ENCODE measurements around the gene CCSER2. TPM values are rescaled to one million over a fixed set of nuclear protein-coding genes. Genes with fewer than 3 reads are reported as not detected.

The CCSER2 gene
- total RNA-seq, 1 donor from 2014 or later = 18.5 TPM

DNA sequence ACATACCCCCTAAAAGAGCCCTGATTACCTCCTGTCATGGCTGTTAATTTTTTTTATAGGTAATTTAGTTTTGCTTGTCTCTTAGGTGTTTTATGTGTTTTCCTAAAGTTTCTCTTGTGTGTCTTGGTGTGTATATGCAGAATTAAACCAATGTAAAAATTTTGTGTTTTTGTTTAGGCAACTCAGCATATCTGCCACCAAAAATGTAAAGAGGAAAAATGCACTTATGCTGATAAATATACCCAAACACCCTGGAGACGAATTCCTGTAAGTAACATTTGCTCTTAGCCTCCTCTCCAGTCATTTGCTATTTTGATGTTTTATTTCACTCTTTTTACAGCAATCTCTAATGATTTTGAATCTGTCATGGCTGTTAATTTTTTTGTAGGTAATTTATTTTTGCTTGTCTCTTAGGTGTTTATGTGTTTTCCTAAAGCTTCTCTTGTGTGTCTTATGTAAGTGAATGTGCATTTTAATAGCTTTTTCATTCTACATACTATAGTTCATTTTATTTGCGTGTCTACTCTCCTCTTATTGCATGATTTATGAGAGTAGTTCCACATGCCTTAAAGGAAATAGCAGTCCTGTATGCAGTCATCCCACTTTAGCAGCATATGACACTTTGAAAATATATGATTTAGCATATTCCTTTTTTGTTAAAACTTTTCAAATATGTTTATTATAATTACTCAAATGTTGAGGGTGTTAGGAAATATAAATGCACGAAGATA is 149.2 kb downstream of the CCSER2 start:
- intact Hi-C loops (cut with DNase I) = no loop called here
- no peaks in the 10 kb centered on the region for H3K27me3 ChIP-seq
- no peak for DNase-seq (ENCODE audit: low spot score in 2 of 2)
- TF ChIP-seq, protein P1, sequence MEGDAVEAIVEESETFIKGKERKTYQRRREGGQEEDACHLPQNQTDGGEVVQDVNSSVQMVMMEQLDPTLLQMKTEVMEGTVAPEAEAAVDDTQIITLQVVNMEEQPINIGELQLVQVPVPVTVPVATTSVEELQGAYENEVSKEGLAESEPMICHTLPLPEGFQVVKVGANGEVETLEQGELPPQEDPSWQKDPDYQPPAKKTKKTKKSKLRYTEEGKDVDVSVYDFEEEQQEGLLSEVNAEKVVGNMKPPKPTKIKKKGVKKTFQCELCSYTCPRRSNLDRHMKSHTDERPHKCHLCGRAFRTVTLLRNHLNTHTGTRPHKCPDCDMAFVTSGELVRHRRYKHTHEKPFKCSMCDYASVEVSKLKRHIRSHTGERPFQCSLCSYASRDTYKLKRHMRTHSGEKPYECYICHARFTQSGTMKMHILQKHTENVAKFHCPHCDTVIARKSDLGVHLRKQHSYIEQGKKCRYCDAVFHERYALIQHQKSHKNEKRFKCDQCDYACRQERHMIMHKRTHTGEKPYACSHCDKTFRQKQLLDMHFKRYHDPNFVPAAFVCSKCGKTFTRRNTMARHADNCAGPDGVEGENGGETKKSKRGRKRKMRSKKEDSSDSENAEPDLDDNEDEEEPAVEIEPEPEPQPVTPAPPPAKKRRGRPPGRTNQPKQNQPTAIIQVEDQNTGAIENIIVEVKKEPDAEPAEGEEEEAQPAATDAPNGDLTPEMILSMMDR (IDR thresholded peaks at IDR 0.05) = no peak
- H3K36me3 ChIP-seq = peaks cover 9 to 16% of the 10 kb centered on the region in 2 donors
- H3K4me3 ChIP-seq = no peak overlapping the region
- H3K27ac ChIP-seq = no peak overlapping the region
- no peaks in the 10 kb centered on the region for H3K4me1 ChIP-seq
- no peaks in the 10 kb centered on the region for H3K9me3 ChIP-seq

DNA sequence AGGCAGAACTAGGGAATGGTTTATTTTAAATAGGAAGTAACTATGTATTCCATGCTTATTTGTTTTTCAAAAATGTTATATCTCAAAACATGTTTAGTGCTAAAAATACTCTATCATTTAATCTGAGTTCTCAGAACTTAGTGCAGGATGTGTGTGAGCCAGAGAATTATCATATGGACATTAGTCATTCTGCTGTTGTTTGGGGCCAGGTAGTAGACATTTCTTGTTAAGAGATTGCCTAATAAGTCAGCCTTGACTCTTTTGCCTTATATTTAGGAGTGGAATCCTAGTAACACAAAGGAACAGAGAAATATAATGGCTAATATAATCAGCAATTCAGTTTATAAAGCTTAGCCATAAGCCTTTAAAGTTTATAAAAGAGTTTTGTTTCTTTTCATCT is 149.8 kb downstream of the CCSER2 start:
- no peaks in the 10 kb centered on the region for H3K9me3 ChIP-seq

DNA sequence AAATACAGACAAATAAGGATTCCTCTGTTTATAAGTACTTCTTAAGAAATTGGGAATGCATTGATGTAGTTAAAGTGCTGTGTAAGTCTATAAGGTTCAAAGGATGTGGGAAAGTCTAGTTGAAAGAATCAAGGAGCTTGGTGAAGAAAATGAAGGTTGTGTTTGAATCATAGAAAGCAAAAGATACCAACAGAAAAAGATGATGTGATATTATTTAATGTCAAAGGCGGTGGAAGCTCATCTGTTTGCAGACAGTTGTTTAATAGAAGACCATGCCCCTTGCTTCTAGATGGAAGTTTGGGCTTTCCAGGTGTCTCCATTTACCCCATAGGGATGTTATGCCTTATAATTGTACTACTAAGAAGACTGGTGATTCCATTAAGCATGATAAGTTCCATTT is 150.3 kb downstream of the CCSER2 start:
- Histone ChIP-seq H3K4me3 (no peak overlapping the region), H3K36me3 (peaks cover 9 to 11% of the 10 kb centered on the region in 2 donors), H3K4me1 (no peaks in the 10 kb centered on the region), H3K9me3 (no peaks in the 10 kb centered on the region), H3K27ac (no peak overlapping the region), H3K27me3 (no peaks in the 10 kb centered on the region)
- TF ChIP-seq, protein P1 (IDR thresholded peaks at IDR 0.05) = no peak
- intact Hi-C loops (cut with DNase I) = no loop called here
- DNase-seq (ENCODE audit: low spot score in 2 of 2) = no peak

More for the DNA sequence above, 149.8 kb downstream of the CCSER2 start:
- Histone ChIP-seq H3K4me1 (no peaks in the 10 kb centered on the region), H3K27ac (no peak overlapping the region), H3K36me3 (peaks cover 9 to 16% of the 10 kb centered on the region in 2 donors), H3K4me3 (no peak overlapping the region), H3K27me3 (no peaks in the 10 kb centered on the region)
- intact Hi-C loops (cut with DNase I) = no loop called here
- DNase-seq (ENCODE audit: low spot score in 2 of 2) = no peak
- TF ChIP-seq, protein P1 (IDR thresholded peaks at IDR 0.05) = no peak

DNA sequence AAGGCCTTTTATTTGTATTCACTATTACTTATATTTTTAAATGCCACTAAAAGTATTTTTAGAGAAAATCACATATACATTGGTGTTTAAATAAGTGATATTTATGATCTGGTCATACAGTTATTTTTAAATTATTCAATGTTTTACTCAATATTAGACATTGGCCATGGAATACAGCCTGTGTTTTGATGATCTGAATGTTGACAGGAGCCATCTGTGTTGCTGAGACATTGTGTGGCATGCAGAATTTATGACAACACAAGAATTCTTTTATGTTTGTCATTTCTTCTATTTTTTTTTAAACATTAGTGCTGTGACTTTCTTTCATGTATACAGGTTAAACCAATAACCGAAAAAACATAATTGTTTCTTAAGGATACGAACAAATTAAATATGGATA is 156.2 kb downstream of the CCSER2 start:
- Histone ChIP-seq H3K27me3 (no peaks in the 10 kb centered on the region), H3K27ac (no peak overlapping the region), H3K36me3 (peaks cover 0 to 11% of the 10 kb centered on the region in 2 donors), H3K4me3 (no peak overlapping the region), H3K9me3 (no peaks in the 10 kb centered on the region), H3K4me1 (no peaks in the 10 kb centered on the region)
- TF ChIP-seq, protein P1 (IDR thresholded peaks at IDR 0.05) = no peak
- intact Hi-C loops (cut with DNase I) = no loop called here
- no peak for DNase-seq (ENCODE audit: low spot score in 2 of 2)

DNA sequence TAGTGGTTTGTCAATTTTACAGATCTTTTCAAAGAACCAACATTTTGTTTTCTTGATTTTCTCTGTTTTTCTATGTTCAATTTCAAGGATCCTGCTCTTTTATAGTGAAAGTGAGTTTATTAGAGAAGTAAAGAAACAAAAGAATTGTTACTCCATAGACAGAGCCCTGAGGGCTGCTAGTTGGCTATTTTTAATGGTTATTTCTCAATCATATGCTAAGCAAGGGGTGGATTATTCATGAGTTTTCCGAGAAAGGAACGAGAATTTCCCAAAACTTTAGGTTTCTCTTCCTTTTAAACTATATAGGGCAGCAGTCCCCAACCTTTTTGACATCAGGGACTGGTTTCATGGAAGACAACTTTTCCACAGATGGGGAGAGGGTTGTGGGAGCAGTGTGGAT is 165.0 kb downstream of the CCSER2 start:
- Histone ChIP-seq H3K27me3 (no peaks in the 10 kb centered on the region), H3K4me3 (no peak overlapping the region), H3K4me1 (peaks cover 3% of the 10 kb centered on the region in 2 donors), H3K9me3 (peaks cover 0 to 5% of the 10 kb centered on the region in 2 donors), H3K27ac (no peak overlapping the region), H3K36me3 (peaks cover 0 to 17% of the 10 kb centered on the region in 2 donors)
- no peak for DNase-seq (ENCODE audit: low spot score in 2 of 2)
- TF ChIP-seq, protein P1 (IDR thresholded peaks at IDR 0.05) = no peak
- intact Hi-C loops (cut with DNase I) = no loop called here
